ENCODE measurements around the gene TNRC6B.
A peak's percentile ranks its signal among the peaks of the same experiment; 100 is the strongest.

TNRC6B gene

DNA sequence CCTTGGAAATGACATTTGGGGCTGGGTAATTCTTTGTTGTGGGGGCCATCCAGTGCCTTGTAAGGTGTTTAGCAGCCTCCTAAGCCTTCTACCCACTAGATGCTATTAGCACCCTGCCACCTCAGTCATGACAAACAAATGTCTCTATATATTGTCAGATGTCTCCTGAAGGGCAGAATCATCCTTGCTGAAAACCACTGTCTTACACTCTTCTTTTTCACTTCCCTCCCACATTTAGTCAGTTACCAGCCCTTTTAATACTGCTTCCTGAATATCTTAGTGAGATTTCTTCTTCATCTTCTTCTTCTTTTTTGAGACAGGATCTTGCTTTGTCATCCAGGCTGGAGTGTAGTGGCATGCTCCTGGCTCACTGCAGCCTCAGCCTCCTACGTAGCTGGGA, 33.1 kb downstream of the TNRC6B start:
- Histone ChIP-seq H3K9me3 (ENCODE audit: low read length) (no peaks in the 10 kb centered on the region), H3K27me3 (ENCODE audit: insufficient read depth, low read length) (no peaks in the 10 kb centered on the region), H3K79me2 (ENCODE audit: insufficient read depth, low read length) (peaks cover 68% of the 10 kb centered on the region), H3K36me3 (ENCODE audit: insufficient read depth, low read length) (peaks cover 21% of the 10 kb centered on the region; the same call in 1 of the 2 replicates), H3K4me1 (ENCODE audit: insufficient read depth, low read length, severe bottlenecking) (peaks cover 66% of the 10 kb centered on the region), H4K20me1 (ENCODE audit: insufficient read depth, low read length) (no peaks in the 10 kb centered on the region), H3K4me3 (ENCODE audit: low read depth, low read length, poor library complexity, severe bottlenecking) (no peak overlapping the region), H3K4me2 (ENCODE audit: low read length) (no peak overlapping the region; the same call in 1 of the 2 replicates), H3K9ac (ENCODE audit: low read length) (no peak overlapping the region), H3F3A (ENCODE audit: insufficient read depth, low read length) (no peaks in the 10 kb centered on the region), H2AFZ (ENCODE audit: low read length) (no peak overlapping the region), H3K27ac (ENCODE audit: low read depth, low read length, poor library complexity, severe bottlenecking) (peak overlapping the region; percentile 40), H3K9me2 (ENCODE audit: low read depth, low read length) (no peaks in the 10 kb centered on the region)
- TF ChIP-seq EZH2 (IDR thresholded peaks at IDR 0.05; ENCODE audit: borderline replicate concordance, low read length), result no peak
- TF ChIP-seq, protein P1, sequence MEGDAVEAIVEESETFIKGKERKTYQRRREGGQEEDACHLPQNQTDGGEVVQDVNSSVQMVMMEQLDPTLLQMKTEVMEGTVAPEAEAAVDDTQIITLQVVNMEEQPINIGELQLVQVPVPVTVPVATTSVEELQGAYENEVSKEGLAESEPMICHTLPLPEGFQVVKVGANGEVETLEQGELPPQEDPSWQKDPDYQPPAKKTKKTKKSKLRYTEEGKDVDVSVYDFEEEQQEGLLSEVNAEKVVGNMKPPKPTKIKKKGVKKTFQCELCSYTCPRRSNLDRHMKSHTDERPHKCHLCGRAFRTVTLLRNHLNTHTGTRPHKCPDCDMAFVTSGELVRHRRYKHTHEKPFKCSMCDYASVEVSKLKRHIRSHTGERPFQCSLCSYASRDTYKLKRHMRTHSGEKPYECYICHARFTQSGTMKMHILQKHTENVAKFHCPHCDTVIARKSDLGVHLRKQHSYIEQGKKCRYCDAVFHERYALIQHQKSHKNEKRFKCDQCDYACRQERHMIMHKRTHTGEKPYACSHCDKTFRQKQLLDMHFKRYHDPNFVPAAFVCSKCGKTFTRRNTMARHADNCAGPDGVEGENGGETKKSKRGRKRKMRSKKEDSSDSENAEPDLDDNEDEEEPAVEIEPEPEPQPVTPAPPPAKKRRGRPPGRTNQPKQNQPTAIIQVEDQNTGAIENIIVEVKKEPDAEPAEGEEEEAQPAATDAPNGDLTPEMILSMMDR (IDR thresholded peaks at IDR 0.05; ENCODE audit: low read length), result no peak

DNA sequence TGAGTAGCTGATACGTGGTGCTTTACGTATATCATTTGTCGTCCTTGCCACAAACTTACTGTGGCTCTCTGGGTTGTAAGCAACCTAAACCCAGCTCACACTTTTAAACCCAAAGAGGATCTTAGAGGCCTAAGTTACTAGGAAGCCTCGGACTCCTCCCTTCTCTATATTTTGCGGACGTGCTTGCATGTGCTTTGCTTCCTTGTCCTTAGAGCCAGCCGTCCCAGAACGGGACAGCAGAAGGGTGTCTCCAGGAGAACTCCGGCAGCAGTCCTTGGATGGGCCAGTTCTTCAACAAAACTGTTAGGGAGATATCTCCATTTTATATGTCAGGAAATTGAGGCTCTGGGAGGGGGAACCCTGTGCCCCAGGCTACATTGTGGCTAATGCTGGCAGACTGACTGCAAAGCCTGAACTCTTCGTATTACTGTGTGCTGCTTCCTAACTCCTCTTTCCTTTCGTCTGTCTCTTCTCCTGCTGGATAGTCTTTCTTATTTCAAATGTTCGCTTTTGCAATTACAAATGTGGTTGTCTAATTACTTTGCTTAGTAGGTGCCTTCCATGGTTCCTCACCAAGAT, 33.8 kb downstream of the TNRC6B start:
- no peak overlapping the region for H2AFZ ChIP-seq (ENCODE audit: low read length)
- H3K27ac ChIP-seq (ENCODE audit: low read depth, low read length, poor library complexity, severe bottlenecking), result peak overlapping the region; percentile 40
- H4K20me1 ChIP-seq (ENCODE audit: insufficient read depth, low read length), result no peaks in the 10 kb centered on the region
- peaks cover 67% of the 10 kb centered on the region for H3K79me2 ChIP-seq (ENCODE audit: insufficient read depth, low read length)
- no peak overlapping the region for H3K4me2 ChIP-seq (ENCODE audit: low read length)
- H3K36me3 ChIP-seq (ENCODE audit: insufficient read depth, low read length), result peaks cover 21% of the 10 kb centered on the region; the same call in 1 of the 2 replicates
- H3K4me3 ChIP-seq (ENCODE audit: low read depth, low read length, poor library complexity, severe bottlenecking), result no peak overlapping the region
- H3K9me2 ChIP-seq (ENCODE audit: low read depth, low read length), result no peaks in the 10 kb centered on the region
- TF ChIP-seq, protein P1 (IDR thresholded peaks at IDR 0.05; ENCODE audit: low read length), result no peak
- no peak for TF ChIP-seq EZH2 (IDR thresholded peaks at IDR 0.05; ENCODE audit: borderline replicate concordance, low read length)
- H3K9me3 ChIP-seq (ENCODE audit: low read length), result no peaks in the 10 kb centered on the region
- peaks cover 74% of the 10 kb centered on the region for H3K4me1 ChIP-seq (ENCODE audit: insufficient read depth, low read length, severe bottlenecking)
- H3F3A ChIP-seq (ENCODE audit: insufficient read depth, low read length), result no peaks in the 10 kb centered on the region
- no peaks in the 10 kb centered on the region for H3K27me3 ChIP-seq (ENCODE audit: insufficient read depth, low read length)
- H3K9ac ChIP-seq (ENCODE audit: low read length), result no peak overlapping the region

DNA sequence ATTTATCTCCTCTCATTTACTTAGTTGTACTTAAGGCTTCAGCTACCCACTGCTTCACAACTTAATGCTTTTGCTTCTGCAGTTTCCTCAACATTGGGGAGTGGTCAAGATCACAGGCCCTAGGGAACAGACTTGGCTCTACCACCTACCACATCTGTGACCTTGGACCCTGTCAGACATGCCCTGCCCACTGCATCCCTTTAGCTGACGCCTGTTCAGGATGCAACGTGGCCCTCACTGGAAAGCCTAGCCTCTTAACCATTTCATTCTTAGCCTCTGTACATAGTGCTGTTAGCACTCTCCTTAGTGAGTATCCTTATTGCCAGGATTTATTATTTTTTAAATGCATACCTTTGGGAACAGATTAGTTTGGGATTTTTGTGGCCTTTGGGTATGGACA, 34.4 kb downstream of the TNRC6B start:
- TF ChIP-seq, protein P1 (IDR thresholded peaks at IDR 0.05; ENCODE audit: low read length), result no peak
- no peak for TF ChIP-seq EZH2 (IDR thresholded peaks at IDR 0.05; ENCODE audit: borderline replicate concordance, low read length)
- no peak overlapping the region for H3K9ac ChIP-seq (ENCODE audit: low read length)
- no peak overlapping the region for H3K4me3 ChIP-seq (ENCODE audit: low read depth, low read length, poor library complexity, severe bottlenecking)
- H3K9me3 ChIP-seq (ENCODE audit: low read length), result no peaks in the 10 kb centered on the region
- H3K27me3 ChIP-seq (ENCODE audit: insufficient read depth, low read length), result no peaks in the 10 kb centered on the region
- H3K4me2 ChIP-seq (ENCODE audit: low read length), result no peak overlapping the region
- H3F3A ChIP-seq (ENCODE audit: insufficient read depth, low read length), result no peaks in the 10 kb centered on the region
- no peaks in the 10 kb centered on the region for H4K20me1 ChIP-seq (ENCODE audit: insufficient read depth, low read length)
- no peak overlapping the region for H3K27ac ChIP-seq (ENCODE audit: low read depth, low read length, poor library complexity, severe bottlenecking)
- no peaks in the 10 kb centered on the region for H3K9me2 ChIP-seq (ENCODE audit: low read depth, low read length)
- no peak overlapping the region for H2AFZ ChIP-seq (ENCODE audit: low read length)
- peaks cover 22% of the 10 kb centered on the region; the same call in 1 of the 2 replicates for H3K36me3 ChIP-seq (ENCODE audit: insufficient read depth, low read length)
- H3K4me1 ChIP-seq (ENCODE audit: insufficient read depth, low read length, severe bottlenecking), result peaks cover 79% of the 10 kb centered on the region
- H3K79me2 ChIP-seq (ENCODE audit: insufficient read depth, low read length), result peaks cover 67% of the 10 kb centered on the region

All from OCI-LY1 (cell line).